ENCODE data around the gene MRM1. TPM values are rescaled to one million over a fixed set of nuclear protein-coding genes. Genes with fewer than 3 reads are reported as not detected.

MRM1 gene
- total RNA-seq, 2 donors from 2014 or later = 3.7 to 6.3 TPM

DNA sequence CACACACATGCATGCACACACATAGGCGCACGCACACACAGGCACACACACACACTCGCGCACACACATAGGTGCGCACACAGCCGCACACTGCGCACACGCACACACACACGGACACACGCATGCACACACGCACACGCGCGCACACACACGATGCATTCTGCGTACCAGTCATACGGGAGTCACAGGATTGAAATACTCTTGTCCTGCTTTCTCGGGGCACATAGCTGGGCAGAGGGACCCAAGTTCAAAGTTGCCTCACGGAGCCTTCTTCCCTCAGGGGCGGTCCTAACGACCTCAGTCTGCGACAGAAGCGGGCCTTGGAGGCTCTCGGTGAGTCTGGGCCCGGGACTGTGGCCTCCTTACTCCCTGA lies 56.0 kb downstream of the MRM1 start:
- Histone ChIP-seq H3K27ac (no peak overlapping the region), H3K4me1 (peaks cover 0 to 9% of the 10 kb centered on the region in 2 donors), H3K36me3 (no peaks in the 10 kb centered on the region), H3K4me3 (peak overlapping the region in 1 of 2 donors; percentile 52), H3K9me3 (no peaks in the 10 kb centered on the region), H3K27me3 (peaks cover 0 to 10% of the 10 kb centered on the region in 2 donors)
- TF ChIP-seq, protein P1, sequence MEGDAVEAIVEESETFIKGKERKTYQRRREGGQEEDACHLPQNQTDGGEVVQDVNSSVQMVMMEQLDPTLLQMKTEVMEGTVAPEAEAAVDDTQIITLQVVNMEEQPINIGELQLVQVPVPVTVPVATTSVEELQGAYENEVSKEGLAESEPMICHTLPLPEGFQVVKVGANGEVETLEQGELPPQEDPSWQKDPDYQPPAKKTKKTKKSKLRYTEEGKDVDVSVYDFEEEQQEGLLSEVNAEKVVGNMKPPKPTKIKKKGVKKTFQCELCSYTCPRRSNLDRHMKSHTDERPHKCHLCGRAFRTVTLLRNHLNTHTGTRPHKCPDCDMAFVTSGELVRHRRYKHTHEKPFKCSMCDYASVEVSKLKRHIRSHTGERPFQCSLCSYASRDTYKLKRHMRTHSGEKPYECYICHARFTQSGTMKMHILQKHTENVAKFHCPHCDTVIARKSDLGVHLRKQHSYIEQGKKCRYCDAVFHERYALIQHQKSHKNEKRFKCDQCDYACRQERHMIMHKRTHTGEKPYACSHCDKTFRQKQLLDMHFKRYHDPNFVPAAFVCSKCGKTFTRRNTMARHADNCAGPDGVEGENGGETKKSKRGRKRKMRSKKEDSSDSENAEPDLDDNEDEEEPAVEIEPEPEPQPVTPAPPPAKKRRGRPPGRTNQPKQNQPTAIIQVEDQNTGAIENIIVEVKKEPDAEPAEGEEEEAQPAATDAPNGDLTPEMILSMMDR (IDR thresholded peaks at IDR 0.05) = no peak
- DNase-seq (ENCODE audit: low spot score) = no peak

GRCh38 chr17:36657763-36658490 lies 56.5 kb downstream of the MRM1 start:
- TF ChIP-seq, protein P1 (IDR thresholded peaks at IDR 0.05) = peak in 1 of 2 donors; percentile 16
- Histone ChIP-seq H3K27ac (no peak overlapping the region), H3K27me3 (peaks cover 0 to 10% of the 10 kb centered on the region in 2 donors), H3K36me3 (no peaks in the 10 kb centered on the region), H3K9me3 (no peaks in the 10 kb centered on the region), H3K4me3 (peak overlapping the region; percentile 26 to 52), H3K4me1 (peaks cover 0 to 9% of the 10 kb centered on the region in 2 donors)
- DNase-seq (ENCODE audit: low spot score) = no peak

Other genes starting within 250 kb of the MRM1 start
- not detected for gene TBC1D3H, start 213.1 kb upstream of the MRM1 start, total RNA-seq
- gene ZNHIT3, start 114.9 kb upstream of the MRM1 start, total RNA-seq = 10 to 100 TPM; 16.4 to 17.6 TPM
- 10 to 100 TPM in 1 of 2 donors, 1 to 10 TPM in 1; 8.2 to 12.8 TPM for gene MYO19, start 66.7 kb upstream of the MRM1 start, total RNA-seq
- gene PIGW, start 66.6 kb upstream of the MRM1 start, total RNA-seq = 1 to 10 TPM; 2.8 to 3.9 TPM
- 10 to 100 TPM; 26.7 to 30.1 TPM for gene GGNBP2, start 56.7 kb upstream of the MRM1 start, total RNA-seq
- gene DHRS11, start 9.7 kb upstream of the MRM1 start, total RNA-seq = 10 to 100 TPM; 10.5 to 17.3 TPM